HUES64 (cell line): Measurements from ENCODE around the gene C22orf31.

Source experiments
- H3K27ac ChIP-seq: 2 replicates; pipeline ENCODE4 v1.7.0; 2013; ENCODE audit warnings: low read depth, low read length, inconsistent platforms
- H3K27me3 ChIP-seq: 2 replicates; pipeline ENCODE4 v1.6.1; 2013; ENCODE audit warnings: mild to moderate bottlenecking, low read length; ENCODE audit not compliant: insufficient read depth
- H3K36me3 ChIP-seq: 2 replicates; pipeline ENCODE4 v1.6.1; 2013; ENCODE audit warnings: mild to moderate bottlenecking, low read length; ENCODE audit not compliant: insufficient read depth
- H3K4me1 ChIP-seq: 2 replicates; pipeline ENCODE4 v1.6.1; 2013; ENCODE audit warnings: mild to moderate bottlenecking, low read length, moderate library complexity; ENCODE audit not compliant: insufficient read depth
- H3K4me3 ChIP-seq: 2 replicates; pipeline ENCODE4 v1.5.1; 2013; ENCODE audit warnings: mild to moderate bottlenecking, low read length, moderate library complexity
- H3K9ac ChIP-seq: 2 replicates; pipeline ENCODE4 v1.6.1; 2013; ENCODE audit warnings: mild to moderate bottlenecking, low read depth, low read length
- H3K9me3 ChIP-seq: 2 replicates; pipeline ENCODE4 v1.6.1; 2013; ENCODE audit warnings: low read depth, low read length; ENCODE audit not compliant: insufficient read depth
- WGBS: fragments of 150-250, 120-280 bp; methylation state at CpG from one replicate; pipeline ENCODE4 v1.1.7; 2013; ENCODE audit warnings: missing lambda C conversion rate; 5-methylcytosine and 5-hydroxymethylcytosine counted together

The C22orf31 gene

GRCh38 chr22:29080106-29080975, 18.7 kb upstream of the C22orf31 start:
- Histone ChIP-seq H3K9me3 (no peaks in the 10 kb centered on the region), H3K4me3 (no peak overlapping the region), H3K27ac (no peak overlapping the region), H3K4me1 (peaks cover 32% of the 10 kb centered on the region), H3K9ac (no peak overlapping the region), H3K36me3 (no peaks in the 10 kb centered on the region), H3K27me3 (peaks cover 9% of the 10 kb centered on the region; the same call in 1 of the 2 replicates)
- WGBS: 87% methylated on average over 5 of the region's 7 CpGs

- Histone ChIP-seq H3K27ac (no peak overlapping the region), H3K36me3 (no peaks in the 10 kb centered on the region), H3K9ac (no peak overlapping the region), H3K4me1 (peaks cover 28% of the 10 kb centered on the region), H3K9me3 (no peaks in the 10 kb centered on the region), H3K27me3 (peaks cover 19% of the 10 kb centered on the region), H3K4me3 (no peak overlapping the region)
- WGBS: 90% methylated on average over 7 of the region's 8 CpGs
Observed at GRCh38 chr22:29079218-29079901, 17.7 kb upstream of the C22orf31 start.

DNA sequence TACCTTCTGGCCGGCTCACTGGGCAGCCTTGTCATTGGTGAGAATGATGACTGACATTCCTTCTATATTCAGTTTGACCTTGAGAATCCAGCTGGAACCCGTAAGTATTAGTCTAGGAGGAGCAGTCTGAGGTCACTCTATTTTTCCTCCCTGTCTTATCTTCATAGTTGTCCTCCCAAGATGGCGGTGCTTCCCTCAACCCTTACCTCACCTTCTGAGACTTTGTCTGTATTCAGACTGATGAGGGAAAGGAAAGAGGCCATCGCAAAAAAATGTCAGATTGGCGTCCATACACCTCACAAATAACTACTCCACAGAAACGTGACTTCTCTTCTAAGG, 17.2 kb upstream of the C22orf31 start:
- Histone ChIP-seq H3K9me3 (no peaks in the 10 kb centered on the region), H3K27ac (no peak overlapping the region), H3K27me3 (peaks cover 24% of the 10 kb centered on the region), H3K4me3 (no peak overlapping the region), H3K36me3 (no peaks in the 10 kb centered on the region), H3K4me1 (peaks cover 27% of the 10 kb centered on the region), H3K9ac (no peak overlapping the region)
- 96% methylated on average over 6 of the region's 6 CpGs for WGBS

DNA sequence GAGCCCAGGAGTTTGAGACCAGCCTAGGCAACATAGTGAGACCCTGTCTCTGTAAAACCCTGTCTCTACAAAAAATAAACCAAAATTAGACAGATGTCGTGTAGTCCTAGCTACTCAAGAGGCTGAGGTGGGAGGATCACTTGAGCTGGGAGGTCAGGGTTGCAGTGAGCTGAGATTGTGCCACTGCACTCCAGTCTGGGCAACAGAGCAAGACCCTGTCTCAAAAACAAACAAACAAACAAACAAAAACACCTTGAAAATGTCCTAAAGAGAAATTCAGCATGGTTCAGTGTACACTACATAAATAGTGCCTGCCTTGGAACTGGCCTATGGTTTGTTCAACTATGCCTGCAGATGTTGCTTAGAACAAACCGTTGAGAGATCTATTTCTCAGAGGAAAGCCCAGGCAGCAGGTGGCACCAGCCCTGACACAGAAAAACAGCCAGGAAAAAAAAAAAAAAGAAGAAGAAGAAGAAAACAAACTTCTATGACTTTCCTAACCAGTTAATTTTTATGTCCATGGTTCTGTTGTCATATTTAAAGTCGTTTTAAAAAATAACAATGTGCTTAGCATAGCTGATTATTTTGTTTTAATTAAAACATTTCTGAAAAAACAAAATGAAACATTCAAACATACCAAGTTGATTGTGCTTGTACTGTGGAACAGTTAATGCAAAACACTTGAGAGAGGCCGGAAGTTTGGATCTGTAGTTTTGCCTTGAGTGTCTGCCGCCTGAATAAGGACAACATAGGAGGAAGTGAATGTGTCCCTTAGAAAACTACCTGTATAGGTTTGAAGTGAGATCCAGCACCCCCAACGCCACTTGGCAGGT, 16.6 kb upstream of the C22orf31 start:
- no peaks in the 10 kb centered on the region for H3K9me3 ChIP-seq
- H3K9ac ChIP-seq: no peak overlapping the region
- H3K4me3 ChIP-seq: no peak overlapping the region
- no peak overlapping the region for H3K27ac ChIP-seq
- WGBS: 94% methylated on average over 5 of the region's 6 CpGs
- H3K4me1 ChIP-seq: peaks cover 23% of the 10 kb centered on the region
- no peaks in the 10 kb centered on the region for H3K36me3 ChIP-seq
- peaks cover 30% of the 10 kb centered on the region for H3K27me3 ChIP-seq

- Histone ChIP-seq H3K4me1 (peaks cover 13% of the 10 kb centered on the region; the same call in 1 of the 2 replicates), H3K27me3 (peaks cover 66% of the 10 kb centered on the region), H3K9ac (no peak overlapping the region), H3K36me3 (no peaks in the 10 kb centered on the region), H3K4me3 (peak overlapping the region; percentile 48), H3K27ac (no peak overlapping the region), H3K9me3 (no peaks in the 10 kb centered on the region)
- WGBS: 61% methylated on average over 10 of the region's 10 CpGs
Observed at GRCh38 chr22:29074276-29074772, 12.7 kb upstream of the C22orf31 start.

DNA sequence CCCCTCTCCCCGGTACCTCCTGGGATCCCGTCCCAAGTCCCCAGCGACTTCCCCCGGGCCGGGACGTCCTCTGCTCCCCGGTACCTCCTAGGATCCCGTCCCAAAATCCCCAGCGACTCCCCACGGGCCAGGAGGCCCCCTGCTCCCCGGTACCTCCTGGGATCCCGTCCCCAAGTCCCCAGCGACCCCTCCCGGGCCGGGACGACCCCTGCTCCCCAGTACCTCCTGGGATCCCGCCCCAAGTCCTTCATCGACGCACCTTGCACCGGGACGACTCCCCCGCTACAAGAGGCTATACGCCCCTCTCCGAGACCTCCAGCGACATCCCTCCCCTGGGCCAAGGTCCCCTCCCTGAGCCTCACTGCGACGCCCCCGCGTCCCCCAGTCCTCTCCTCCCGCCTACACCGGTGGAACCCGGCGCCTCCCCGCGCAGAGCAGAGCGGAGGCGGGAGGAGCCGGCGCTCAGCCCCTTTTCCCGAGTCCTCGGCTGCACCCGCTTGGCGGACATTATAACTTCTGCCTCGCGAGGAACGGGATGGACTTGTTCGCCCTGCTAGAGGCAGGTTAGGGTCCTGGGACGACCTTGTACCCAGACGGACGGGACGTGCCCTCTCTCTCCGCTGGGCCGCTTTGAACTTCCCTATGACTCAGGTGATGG, 12.1 kb upstream of the C22orf31 start:
- WGBS: 2% methylated on average over 53 of the region's 53 CpGs
- H3K9ac ChIP-seq: no peak overlapping the region
- peaks cover 13% of the 10 kb centered on the region; the same call in 1 of the 2 replicates for H3K4me1 ChIP-seq
- peaks cover 68% of the 10 kb centered on the region for H3K27me3 ChIP-seq
- H3K4me3 ChIP-seq: peak overlapping the region; percentile 48
- no peak overlapping the region for H3K27ac ChIP-seq
- no peaks in the 10 kb centered on the region for H3K36me3 ChIP-seq
- H3K9me3 ChIP-seq: no peaks in the 10 kb centered on the region

DNA sequence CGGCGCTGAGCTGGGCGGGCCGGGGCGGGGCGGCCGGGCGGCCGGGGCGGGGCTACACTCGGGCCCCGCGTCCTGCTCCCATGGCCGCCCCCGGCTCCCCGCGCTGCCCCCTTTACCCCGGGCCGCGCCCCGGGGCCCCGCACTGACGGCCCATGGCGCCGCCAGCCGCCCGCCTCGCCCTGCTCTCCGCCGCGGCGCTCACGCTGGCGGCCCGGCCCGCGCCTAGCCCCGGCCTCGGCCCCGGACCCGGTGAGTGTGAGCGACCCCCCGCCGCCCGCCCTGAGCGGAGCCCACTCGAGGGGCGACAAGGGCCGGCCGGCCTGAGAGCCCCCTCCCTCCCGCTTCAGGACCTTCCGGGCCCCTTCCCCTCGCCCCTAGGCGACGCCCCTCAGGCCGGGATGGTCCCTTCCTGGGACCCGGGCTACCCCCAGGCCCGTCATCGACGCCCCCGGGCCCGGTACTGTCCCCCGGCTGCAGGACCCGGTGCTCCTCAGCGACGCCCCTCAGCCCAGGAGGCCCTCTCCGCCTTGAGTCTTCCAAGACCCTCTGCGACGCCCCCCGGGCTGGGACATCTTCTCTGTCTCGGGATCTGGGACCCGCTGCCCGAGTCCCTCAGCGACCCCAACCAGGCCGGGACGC, 11.5 kb upstream of the C22orf31 start, which contains the start of gene KREMEN1:
KREMEN1 (plus strand) TSS at position 57 of the 639 bp plus-strand sequence; CDS start at position 153, 96 bp downstream.
- Histone ChIP-seq H3K4me1 (peaks cover 13% of the 10 kb centered on the region; the same call in 1 of the 2 replicates), H3K4me3 (peak within 1 kb of the TSS; percentile 48), H3K36me3 (no peaks in the 10 kb centered on the region), H3K9ac (peak within 1 kb of the TSS; percentile 35; the same call in 1 of the 2 replicates), H3K27me3 (peaks cover 68% of the 10 kb centered on the region), H3K9me3 (no peaks in the 10 kb centered on the region), H3K27ac (no peak within 1 kb of the TSS)
- WGBS: under 1% methylated on average over 76 of the region's 76 CpGs

DNA sequence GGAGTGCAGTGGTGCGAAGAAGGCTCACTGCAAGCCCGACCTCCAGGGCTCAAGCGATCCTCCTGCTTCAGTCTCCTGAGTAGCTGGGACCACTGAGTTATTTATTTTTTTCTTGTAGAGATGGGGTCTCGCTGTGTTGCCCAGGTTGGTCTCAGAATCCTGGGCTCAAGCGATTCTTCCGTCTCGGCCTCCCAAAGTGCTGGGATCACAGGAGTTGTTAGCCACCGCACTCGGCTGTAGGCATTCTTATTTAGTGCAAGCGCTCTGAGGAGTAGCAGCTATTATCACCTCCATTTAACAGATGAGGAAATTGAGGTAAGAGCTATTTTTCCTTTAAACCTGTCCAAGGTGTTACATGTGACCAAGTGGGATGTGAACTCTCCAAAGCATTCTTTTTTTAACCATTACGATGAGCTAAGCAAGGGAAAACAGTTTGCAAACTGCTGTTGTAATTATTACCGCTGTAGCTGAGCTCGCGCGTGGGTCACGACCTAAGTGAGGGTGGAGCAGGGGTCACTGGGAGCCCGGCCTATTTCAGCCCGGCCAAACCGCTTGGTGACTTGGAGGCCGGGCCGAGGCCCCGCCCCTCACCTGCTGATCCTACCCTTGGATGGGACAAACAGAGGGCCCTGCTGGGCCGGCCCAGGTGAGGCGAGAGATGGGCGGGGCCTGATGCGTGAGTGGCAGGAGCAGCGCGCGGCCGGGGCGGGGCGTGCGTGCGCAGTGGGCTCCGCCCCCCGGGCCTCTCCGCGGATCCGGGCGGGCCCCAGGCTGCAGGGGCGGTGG, 10.8 kb upstream of the C22orf31 start:
- WGBS: 21% methylated on average over 40 of the region's 41 CpGs
- Histone ChIP-seq H3K4me1 (peaks cover 13% of the 10 kb centered on the region; the same call in 1 of the 2 replicates), H3K9me3 (no peaks in the 10 kb centered on the region), H3K36me3 (no peaks in the 10 kb centered on the region), H3K4me3 (peak overlapping the region; percentile 48), H3K9ac (no peak overlapping the region), H3K27me3 (peaks cover 68% of the 10 kb centered on the region), H3K27ac (no peak overlapping the region)

DNA sequence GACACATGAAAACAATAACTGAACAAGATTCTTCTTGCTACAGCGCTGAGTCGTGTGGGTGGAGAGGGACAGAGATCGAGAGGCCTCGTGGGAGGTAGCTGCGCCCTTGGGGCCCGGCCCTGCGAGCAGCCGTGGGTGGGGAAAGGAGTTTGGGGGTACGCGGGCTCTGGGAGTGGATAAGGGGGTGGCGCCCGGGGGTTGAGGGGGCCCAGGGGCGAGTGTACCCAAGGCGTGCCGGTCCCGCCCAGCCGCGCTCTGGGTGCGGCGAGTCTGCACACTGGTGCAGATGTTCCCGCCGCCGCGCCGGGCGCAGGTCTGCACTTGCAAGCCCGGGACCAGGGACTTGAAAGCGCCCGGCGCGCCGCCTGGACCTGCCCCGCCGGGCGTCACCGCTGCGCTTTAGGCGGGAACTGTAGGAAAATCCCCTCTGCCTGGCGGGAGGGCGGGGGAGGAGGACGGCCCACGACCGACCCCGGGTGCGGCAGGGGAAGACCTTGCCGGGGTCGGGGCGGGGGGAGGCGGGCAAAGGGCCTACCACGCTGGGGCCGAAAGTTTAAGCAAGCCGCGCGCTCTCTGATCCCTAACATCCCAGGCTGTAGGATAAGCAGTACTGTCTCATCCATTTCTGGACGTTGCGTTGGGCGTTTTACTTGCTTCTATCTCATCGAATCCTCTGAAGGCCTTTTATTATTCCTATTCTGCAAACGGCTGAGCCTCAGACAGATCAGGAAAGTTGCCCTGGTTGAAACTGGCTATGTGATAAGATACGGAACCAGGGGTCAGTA, 9.8 kb upstream of the C22orf31 start:
- Histone ChIP-seq H3K4me3 (peak overlapping the region; percentile 42), H3K9ac (0 out of 2 replicates have a peak overlapping the region, but pooled peaks have one; percentile 36)
- 6% methylated on average over 60 of the region's 60 CpGs for WGBS

More for the DNA sequence above, 9.8 kb upstream of the C22orf31 start:
- Histone ChIP-seq H3K4me1 (peaks cover 13% of the 10 kb centered on the region; the same call in 1 of the 2 replicates), H3K36me3 (no peaks in the 10 kb centered on the region), H3K9me3 (no peaks in the 10 kb centered on the region), H3K27me3 (peaks cover 68% of the 10 kb centered on the region), H3K27ac (no peak overlapping the region)
